ENCODE data around the gene VTI1A. TPM values are rescaled to one million over a fixed set of nuclear protein-coding genes. Genes with fewer than 3 reads are reported as not detected.

The VTI1A gene
- total RNA-seq, 1 donor from 2014 or later: 33.3 TPM

GRCh38 chr10:112570585-112570984 is 123.6 kb downstream of the VTI1A start:
- Histone ChIP-seq H4K20me1 (ENCODE audit: insufficient read depth, low read length) (no peaks in the 10 kb centered on the region), H3K27me3 (ENCODE audit: insufficient read depth, low read length) (no peaks in the 10 kb centered on the region), H3K4me1 (ENCODE audit: insufficient read depth, low read length) (no peaks in the 10 kb centered on the region), H3K36me3 (ENCODE audit: insufficient read depth, low read length) (no peaks in the 10 kb centered on the region), H3K9ac (ENCODE audit: low read length) (no peak overlapping the region), H2AFZ (ENCODE audit: low read depth, low read length) (no peak overlapping the region), H3K79me2 (ENCODE audit: insufficient read depth, low read length) (no peaks in the 10 kb centered on the region), H3K27ac (ENCODE audit: low read depth, low read length) (no peak overlapping the region), H3K4me2 (ENCODE audit: low read length) (no peak overlapping the region), H3K9me3 (ENCODE audit: insufficient read depth, low read depth, low read length) (no peaks in the 10 kb centered on the region), H3K4me3 (ENCODE audit: insufficient read depth, low read depth, low read length) (no peak overlapping the region)
- H3K4me1 Mint-ChIP-seq (ENCODE audit: low read depth, unreplicated experiment): no peaks in the 10 kb centered on the region
- no peaks in the 10 kb centered on the region for H3K9me3 Mint-ChIP-seq (ENCODE audit: unreplicated experiment)
- TF ChIP-seq EZH2 (IDR thresholded peaks at IDR 0.05; ENCODE audit: insufficient read depth, low read length) (no peak), CTCF (IDR thresholded peaks at IDR 0.05; ENCODE audit: insufficient read depth, low read depth, low read length) (no peak)
- FAIRE-seq (no peak), DNase-seq (ENCODE audit: low read depth) (no peak)
- no peaks in the 10 kb centered on the region for H3K27me3 Mint-ChIP-seq (ENCODE audit: low read depth, unreplicated experiment)
- H3K36me3 Mint-ChIP-seq (ENCODE audit: low read depth, unreplicated experiment): peaks cover 2% of the 10 kb centered on the region
- no peak overlapping the region for H3K27ac Mint-ChIP-seq (ENCODE audit: unreplicated experiment)
- no peak overlapping the region for H3K4me3 Mint-ChIP-seq (ENCODE audit: unreplicated experiment)

- no peaks in the 10 kb centered on the region for H3K79me2 ChIP-seq (ENCODE audit: insufficient read depth, low read length)
- no peaks in the 10 kb centered on the region for H3K36me3 ChIP-seq (ENCODE audit: insufficient read depth, low read length)
- Mint-ChIP-seq H3K9me3 (ENCODE audit: unreplicated experiment) (no peaks in the 10 kb centered on the region), H3K36me3 (ENCODE audit: low read depth, unreplicated experiment) (peaks cover 6% of the 10 kb centered on the region), H3K4me1 (ENCODE audit: low read depth, unreplicated experiment) (peaks cover 18% of the 10 kb centered on the region), H3K4me3 (ENCODE audit: unreplicated experiment) (no peak overlapping the region), H3K27me3 (ENCODE audit: low read depth, unreplicated experiment) (no peaks in the 10 kb centered on the region), H3K27ac (ENCODE audit: unreplicated experiment) (no peak overlapping the region)
- FAIRE-seq: no peak
- H3K4me3 ChIP-seq (ENCODE audit: insufficient read depth, low read depth, low read length): no peak overlapping the region
- H3K9ac ChIP-seq (ENCODE audit: low read length): no peak overlapping the region
- no peaks in the 10 kb centered on the region for H3K27me3 ChIP-seq (ENCODE audit: insufficient read depth, low read length)
- TF ChIP-seq EZH2 (IDR thresholded peaks at IDR 0.05; ENCODE audit: insufficient read depth, low read length) (no peak), CTCF (IDR thresholded peaks at IDR 0.05; ENCODE audit: insufficient read depth, low read depth, low read length) (no peak)
- H3K9me3 ChIP-seq (ENCODE audit: insufficient read depth, low read depth, low read length): no peaks in the 10 kb centered on the region
- no peak overlapping the region for H3K4me2 ChIP-seq (ENCODE audit: low read length)
- H4K20me1 ChIP-seq (ENCODE audit: insufficient read depth, low read length): no peaks in the 10 kb centered on the region
- no peak for DNase-seq (ENCODE audit: low read depth)
- H3K4me1 ChIP-seq (ENCODE audit: insufficient read depth, low read length): peaks cover 3% of the 10 kb centered on the region
- no peak overlapping the region for H2AFZ ChIP-seq (ENCODE audit: low read depth, low read length)
- no peak overlapping the region for H3K27ac ChIP-seq (ENCODE audit: low read depth, low read length)
Observed at GRCh38 chr10:112579578-112579977, 132.6 kb downstream of the VTI1A start.

GRCh38 chr10:112580267-112580666 is 133.3 kb downstream of the VTI1A start:
- Histone ChIP-seq H3K27me3 (ENCODE audit: insufficient read depth, low read length) (no peaks in the 10 kb centered on the region), H3K4me1 (ENCODE audit: insufficient read depth, low read length) (peaks cover 8% of the 10 kb centered on the region), H3K9ac (ENCODE audit: low read length) (no peak overlapping the region), H3K36me3 (ENCODE audit: insufficient read depth, low read length) (no peaks in the 10 kb centered on the region), H3K9me3 (ENCODE audit: insufficient read depth, low read depth, low read length) (no peaks in the 10 kb centered on the region), H2AFZ (ENCODE audit: low read depth, low read length) (no peak overlapping the region), H3K79me2 (ENCODE audit: insufficient read depth, low read length) (no peaks in the 10 kb centered on the region), H4K20me1 (ENCODE audit: insufficient read depth, low read length) (no peaks in the 10 kb centered on the region), H3K4me3 (ENCODE audit: insufficient read depth, low read depth, low read length) (no peak overlapping the region), H3K4me2 (ENCODE audit: low read length) (no peak overlapping the region), H3K27ac (ENCODE audit: low read depth, low read length) (no peak overlapping the region)
- Mint-ChIP-seq H3K27me3 (ENCODE audit: low read depth, unreplicated experiment) (no peaks in the 10 kb centered on the region), H3K4me3 (ENCODE audit: unreplicated experiment) (no peak overlapping the region), H3K36me3 (ENCODE audit: low read depth, unreplicated experiment) (peaks cover 6% of the 10 kb centered on the region), H3K9me3 (ENCODE audit: unreplicated experiment) (no peaks in the 10 kb centered on the region), H3K27ac (ENCODE audit: unreplicated experiment) (no peak overlapping the region), H3K4me1 (ENCODE audit: low read depth, unreplicated experiment) (peaks cover 25% of the 10 kb centered on the region)
- no peak for DNase-seq (ENCODE audit: low read depth)
- TF ChIP-seq EZH2 (IDR thresholded peaks at IDR 0.05; ENCODE audit: insufficient read depth, low read length): no peak
- TF ChIP-seq CTCF (IDR thresholded peaks at IDR 0.05; ENCODE audit: insufficient read depth, low read depth, low read length): no peak
- FAIRE-seq: no peak

Measured in astrocyte (in vitro differentiated cells and primary cell).